Parathyroid adenoma (tissue), 2 donors: Measurements from ENCODE around the gene TNIP2.

Source experiments
- H2AFZ ChIP-seq: fragments of 300-600 bp; sonication (generic); one replicate; pipeline ENCODE4 v1.7.0; 2017; ENCODE audit warnings: antibody characterized with exemption, mild to moderate bottlenecking
- H3K27ac ChIP-seq: fragments of 300-600 bp; sonication (generic); one replicate; pipeline ENCODE4 v1.7.0; 2017
- H3K27me3 ChIP-seq: fragments of 300-600 bp; sonication (generic); one replicate; pipeline ENCODE4 v1.7.0; 2017; ENCODE audit warnings: low read length; ENCODE audit not compliant: control insufficient read depth, insufficient read depth
- H3K36me3 ChIP-seq: fragments of 300-600 bp; sonication (generic); one replicate; pipeline ENCODE4 v1.7.0; 2017; ENCODE audit warnings: low read length; ENCODE audit not compliant: control insufficient read depth, insufficient read depth
- H3K4me1 ChIP-seq: fragments of 300-600 bp; sonication (generic); one replicate; pipeline ENCODE4 v1.7.0; 2017; ENCODE audit warnings: control low read depth
- H3K4me2 ChIP-seq: fragments of 300-600 bp; sonication (generic); one replicate; pipeline ENCODE4 v1.7.0; 2017; ENCODE audit warnings: low read length
- H3K4me3 ChIP-seq: fragments of 300-600 bp; sonication (generic); one replicate; pipeline ENCODE4 v1.7.0; 2017; ENCODE audit warnings: low read depth, low read length
- H3K79me2 ChIP-seq: fragments of 300-600 bp; sonication (generic); one replicate; pipeline ENCODE4 v1.7.0; 2017; ENCODE audit warnings: control low read depth
- H3K9ac ChIP-seq: fragments of 300-600 bp; sonication (generic); one replicate; pipeline ENCODE4 v1.7.0; 2017; ENCODE audit warnings: mild to moderate bottlenecking
- H3K9me3 ChIP-seq: fragments of 300-600 bp; sonication (generic); one replicate; pipeline ENCODE4 v1.7.0; 2017; ENCODE audit warnings: low read length; ENCODE audit not compliant: control insufficient read depth
- CTCF ChIP-seq: fragments of 300-600 bp; sonication (generic); IDR thresholded peaks from one replicate; pipeline ENCODE4 v1.7.0; 2017; ENCODE audit warnings: antibody characterized with exemption, mild to moderate bottlenecking
- donor health status: primary hyperparathyroidism.

The TNIP2 gene

DNA sequence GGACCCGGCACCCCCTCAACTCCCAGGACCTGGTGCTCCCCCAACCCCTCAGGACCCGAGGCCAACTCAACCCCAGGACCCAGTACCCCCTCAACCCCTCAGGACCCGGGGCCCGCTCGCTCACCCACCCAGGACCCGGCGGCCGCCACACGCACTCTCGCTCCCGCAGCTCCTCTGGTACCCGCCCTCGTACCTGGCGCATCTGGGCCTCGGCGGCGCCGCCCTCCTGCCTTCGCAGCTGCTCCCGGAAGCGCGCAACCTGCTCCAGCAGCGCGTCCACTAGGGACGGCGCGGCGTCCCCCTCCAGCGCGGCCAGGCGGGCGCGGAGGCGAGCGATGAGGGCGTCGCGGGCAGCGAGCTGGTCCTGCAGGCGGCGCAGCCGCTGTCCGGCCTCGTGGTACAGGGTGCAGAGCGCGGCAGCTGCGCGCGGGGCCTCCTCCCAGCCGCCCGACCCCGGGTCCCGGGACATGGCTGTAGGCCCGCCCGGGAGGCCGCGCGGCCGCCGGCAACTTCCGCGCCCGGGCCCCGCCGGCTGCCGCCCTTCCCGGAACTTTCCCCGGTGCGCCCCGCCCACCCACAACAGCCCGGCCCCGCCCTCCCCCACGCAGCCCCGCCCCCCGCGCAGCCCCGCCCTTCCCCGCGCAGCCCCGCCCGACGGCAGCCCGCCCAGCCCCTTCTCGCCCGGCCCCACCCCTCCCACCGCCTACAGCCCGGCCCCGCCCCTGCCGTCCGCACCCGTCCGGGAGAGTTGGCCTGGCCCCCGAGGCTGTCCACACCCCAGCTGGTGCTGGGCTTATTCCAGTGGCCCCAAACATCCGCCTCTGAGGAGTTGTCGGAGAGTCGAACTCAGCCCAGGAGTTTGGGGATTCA lies at the start of gene TNIP2:
Gene TNIP2 (minus strand): TSS at position 516 of the 870 bp plus-strand sequence. CDS start 47 bp downstream, at position 469.
- Histone ChIP-seq H3K4me2 (peak within 1 kb of the TSS; percentile 58), H3K4me3 (peak within 1 kb of the TSS; percentile 66), H3K27ac (peak within 1 kb of the TSS; percentile 32), H3K9me3 (no peaks in the 10 kb centered on the region), H3K9ac (no peak within 1 kb of the TSS), H3K4me1 (no peaks in the 10 kb centered on the region), H3K79me2 (no peaks in the 10 kb centered on the region), H3K27me3 (no peaks in the 10 kb centered on the region), H2AFZ (peak within 1 kb of the TSS; percentile 82), H3K36me3 (no peaks in the 10 kb centered on the region)
- TF ChIP-seq CTCF: peak; percentile 12

GRCh38 chr4:2804973-2805501 lies 48.9 kb upstream of the TNIP2 start:
- TF ChIP-seq CTCF: no peak
- H3K79me2 ChIP-seq: peaks cover 26% of the 10 kb centered on the region
- H3K27ac ChIP-seq: no peak overlapping the region
- no peaks in the 10 kb centered on the region for H3K4me1 ChIP-seq
- H3K9ac ChIP-seq: no peak overlapping the region
- H3K27me3 ChIP-seq: no peaks in the 10 kb centered on the region
- no peaks in the 10 kb centered on the region for H3K36me3 ChIP-seq
- H3K4me2 ChIP-seq: no peak overlapping the region
- H2AFZ ChIP-seq: no peak overlapping the region
- no peaks in the 10 kb centered on the region for H3K9me3 ChIP-seq
- H3K4me3 ChIP-seq: no peak overlapping the region

- TF ChIP-seq CTCF: no peak
- H3K4me1 ChIP-seq: no peaks in the 10 kb centered on the region
- H3K27me3 ChIP-seq: no peaks in the 10 kb centered on the region
- no peak overlapping the region for H2AFZ ChIP-seq
- no peak overlapping the region for H3K9ac ChIP-seq
- H3K27ac ChIP-seq: no peak overlapping the region
- H3K4me3 ChIP-seq: no peak overlapping the region
- no peaks in the 10 kb centered on the region for H3K9me3 ChIP-seq
- H3K4me2 ChIP-seq: no peak overlapping the region
- H3K79me2 ChIP-seq: peaks cover 30% of the 10 kb centered on the region
- H3K36me3 ChIP-seq: no peaks in the 10 kb centered on the region
Observed at GRCh38 chr4:2804449-2804972, 48.4 kb upstream of the TNIP2 start.

DNA sequence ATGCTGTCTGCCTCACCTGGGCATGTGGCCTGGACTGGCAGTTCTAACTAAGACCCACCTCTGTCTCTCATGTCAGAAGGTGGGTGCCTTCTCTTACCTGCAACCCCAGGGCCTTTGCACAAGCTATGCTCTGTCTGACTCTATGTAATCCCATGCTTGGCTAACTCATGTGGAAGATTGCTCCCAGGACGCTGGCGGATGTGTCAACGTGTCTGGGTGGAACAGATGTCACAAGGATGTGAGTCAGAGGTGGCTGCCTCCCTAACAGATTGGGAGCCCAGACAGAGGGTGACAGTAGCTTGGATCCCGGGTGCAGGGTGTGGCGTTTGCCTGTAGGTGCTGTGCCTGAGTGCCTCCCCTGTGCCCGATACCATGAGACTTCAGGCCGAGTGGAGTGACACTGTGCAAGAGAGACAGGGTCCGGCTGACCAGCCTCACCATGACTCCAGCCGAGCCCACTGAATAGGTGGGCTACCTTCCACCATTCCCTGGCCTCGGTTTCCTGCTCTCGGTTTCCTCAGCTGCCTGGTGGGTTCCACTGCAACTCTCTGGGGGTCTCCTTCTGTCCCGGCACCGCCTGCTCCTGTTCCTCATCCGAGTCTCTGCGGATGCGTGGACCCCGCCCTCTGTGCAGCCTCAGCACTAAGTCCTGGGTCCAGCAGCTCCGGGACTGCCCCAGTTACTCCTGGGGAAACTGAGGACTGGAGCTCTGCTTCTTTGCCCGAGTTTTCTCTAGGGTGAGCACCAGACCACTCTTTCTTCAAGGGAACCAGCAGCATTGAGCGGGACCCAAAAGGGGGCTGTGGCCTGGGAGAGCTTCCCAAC lies 47.7 kb upstream of the TNIP2 start:
- H3K27ac ChIP-seq: no peak overlapping the region
- no peak overlapping the region for H3K4me2 ChIP-seq
- H3K79me2 ChIP-seq: peaks cover 36% of the 10 kb centered on the region
- no peak overlapping the region for H3K9ac ChIP-seq
- no peaks in the 10 kb centered on the region for H3K36me3 ChIP-seq
- no peak overlapping the region for H3K4me3 ChIP-seq
- H3K27me3 ChIP-seq: no peaks in the 10 kb centered on the region
- no peaks in the 10 kb centered on the region for H3K9me3 ChIP-seq
- no peak overlapping the region for H2AFZ ChIP-seq
- H3K4me1 ChIP-seq: peaks cover 5% of the 10 kb centered on the region
- no peak for TF ChIP-seq CTCF
